GM19455 (cell line): ENCODE data around the gene PI4KA.
"Not testable (repeated sequence)": the region's sequence is repeated elsewhere in the genome, so short reads cannot be mapped to it uniquely, and the experiment has no call there.

Experiments used
- ATAC-seq: cut with Tn5 transposase; IDR thresholded peaks from one replicate; pipeline ENCODE4 v1.9.1; 2021; ENCODE audit not compliant: unreplicated experiment

Gene PI4KA

GRCh38 chr22:20671409-20672081 is 187.1 kb downstream of the PI4KA start:
- ATAC-seq = no peak

GRCh38 chr22:20670457-20671261 is 188.0 kb downstream of the PI4KA start:
- ATAC-seq = not testable (repeated sequence)

DNA sequence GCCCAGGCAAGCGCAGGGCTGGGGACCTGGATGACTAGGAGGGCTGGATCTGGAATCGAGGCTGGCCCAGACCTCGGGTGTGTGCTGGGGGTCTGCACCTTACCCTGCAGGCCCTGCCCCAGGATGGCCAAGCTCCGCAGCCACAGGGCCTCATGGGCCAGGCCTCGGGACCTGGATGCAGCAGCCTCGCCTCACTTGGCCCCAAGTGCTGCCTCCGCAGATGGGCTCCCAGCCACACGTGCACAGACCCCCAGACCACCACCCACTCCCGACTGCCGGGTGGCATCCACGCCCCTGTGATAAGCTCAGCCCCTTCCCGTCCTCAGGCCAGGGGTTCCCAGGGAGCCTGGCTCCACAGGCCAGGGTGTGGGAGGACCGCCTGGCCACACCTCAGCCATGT is 188.7 kb downstream of the PI4KA start:
- not testable (repeated sequence) for ATAC-seq

DNA sequence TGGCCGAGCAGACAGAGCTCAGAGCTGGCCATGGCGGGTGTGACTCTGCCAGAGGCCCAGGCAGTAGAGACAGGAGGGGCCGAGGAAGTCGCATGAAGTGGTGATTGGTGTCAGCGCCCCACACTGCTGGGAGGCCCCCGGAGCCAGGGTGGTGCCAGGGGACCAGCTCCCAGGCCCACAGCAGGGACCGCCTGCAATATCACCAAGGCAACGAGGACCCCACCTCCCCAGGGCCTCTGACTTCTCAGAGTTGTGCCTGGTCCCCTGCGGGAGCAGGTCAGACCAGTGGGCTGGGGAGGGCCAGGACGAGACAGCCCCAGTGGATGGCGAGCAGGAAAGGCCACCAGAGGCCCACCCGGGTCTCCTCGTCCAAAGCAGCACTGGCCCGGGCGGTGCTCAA is 189.1 kb downstream of the PI4KA start:
- ATAC-seq = not testable (repeated sequence)

DNA sequence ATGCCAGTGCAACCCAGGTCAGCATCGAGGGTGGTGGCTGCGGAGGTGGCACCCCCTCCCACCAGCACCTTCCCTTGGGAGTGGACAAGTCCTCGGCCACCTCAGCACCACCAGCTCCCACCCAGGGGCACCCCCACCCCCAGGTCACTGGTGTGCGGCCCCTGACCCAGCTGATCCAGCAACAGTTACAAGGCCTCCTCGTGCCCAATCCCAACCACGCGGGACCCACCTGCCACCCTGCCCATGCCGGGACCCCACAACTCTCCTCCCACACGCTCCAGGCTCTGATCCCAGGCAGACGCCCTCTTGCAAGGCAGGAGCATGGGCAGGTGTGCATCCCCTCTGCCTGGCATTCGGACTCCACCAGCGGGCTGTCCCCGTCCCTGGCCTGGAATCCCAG is 189.8 kb downstream of the PI4KA start:
- ATAC-seq = not testable (repeated sequence)

- ATAC-seq = not testable (repeated sequence)
Observed at GRCh38 chr22:20668226-20668625, 190.4 kb downstream of the PI4KA start.

DNA sequence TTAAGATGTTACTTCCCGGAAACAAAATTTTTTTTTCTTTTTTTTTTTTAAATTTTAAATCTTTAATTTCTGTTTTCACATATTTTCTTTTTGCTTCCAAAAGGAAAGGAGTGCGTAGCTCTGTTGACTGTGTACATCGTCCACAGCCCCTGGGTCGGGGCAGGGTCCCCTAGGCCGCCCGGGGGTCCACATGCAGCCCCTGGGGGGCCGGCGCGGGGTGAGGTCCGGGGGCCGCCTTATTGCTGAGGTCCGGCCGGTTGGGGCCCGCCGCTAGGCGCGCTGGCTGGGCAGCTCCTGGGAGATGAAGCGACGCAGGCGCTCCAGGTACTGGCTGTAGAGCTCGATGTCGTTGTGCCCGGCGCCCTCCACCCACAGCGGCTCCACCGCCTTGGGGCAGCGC is 191.1 kb downstream of the PI4KA start:
- not testable (repeated sequence) for ATAC-seq

GRCh38 chr22:20666560-20666959 is 192.1 kb downstream of the PI4KA start:
- ATAC-seq = no peak

DNA sequence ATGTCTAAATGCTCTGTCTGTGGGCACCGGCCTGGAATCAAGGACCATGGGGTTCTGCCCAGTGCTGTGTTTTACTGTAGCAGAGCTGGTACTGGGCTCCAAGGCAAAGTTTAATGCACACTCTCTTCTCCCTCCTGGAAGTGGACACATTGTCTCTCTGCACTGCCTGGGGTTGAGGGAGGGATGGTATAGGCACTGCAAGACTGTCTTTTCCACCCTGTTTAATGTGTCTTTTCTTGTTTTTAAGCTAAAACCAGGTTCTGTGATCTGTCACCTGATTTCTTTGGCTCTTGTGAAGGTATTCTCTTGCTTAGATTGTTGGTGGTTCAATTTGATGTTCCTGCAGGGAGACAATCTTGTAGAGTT is 194.0 kb downstream of the PI4KA start:
- ATAC-seq = no peak

GRCh38 chr22:20663941-20664593 is 194.5 kb downstream of the PI4KA start:
- no peak for ATAC-seq

- no peak for ATAC-seq
Observed at GRCh38 chr22:20663137-20663828, 195.3 kb downstream of the PI4KA start.

GRCh38 chr22:20662524-20663036 is 196.0 kb downstream of the PI4KA start:
- not testable (repeated sequence) for ATAC-seq

- no peak for ATAC-seq
Observed at GRCh38 chr22:20661473-20661872, 197.1 kb downstream of the PI4KA start.

DNA sequence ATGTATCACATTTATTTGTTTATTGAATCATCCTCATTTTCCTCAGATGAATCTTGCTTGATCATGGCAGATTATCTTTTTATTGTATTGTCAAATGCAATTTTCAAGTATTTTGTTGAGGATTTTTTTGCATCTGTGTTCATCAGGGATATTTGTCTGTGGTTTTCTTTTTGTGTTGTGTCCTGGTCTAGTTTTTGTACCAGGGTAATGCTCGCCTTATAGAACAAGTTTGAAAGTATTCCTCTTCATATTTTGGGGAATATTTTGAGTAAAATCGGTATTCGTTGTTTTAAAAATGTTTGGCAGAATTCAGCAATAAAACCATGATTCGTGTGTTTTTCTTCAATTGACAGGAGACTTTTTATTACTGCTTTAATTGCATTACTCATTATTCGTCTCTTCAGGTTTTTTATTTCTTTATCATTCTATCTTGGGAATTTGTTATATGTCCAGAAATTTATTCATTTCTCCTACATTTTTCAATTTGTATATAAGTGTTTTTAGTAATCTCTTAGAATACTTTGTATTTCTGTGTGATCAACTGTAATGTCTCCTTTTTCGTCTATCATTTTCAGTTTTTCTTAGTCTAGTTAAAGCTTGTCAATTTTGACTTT is 198.1 kb downstream of the PI4KA start:
- no peak for ATAC-seq

DNA sequence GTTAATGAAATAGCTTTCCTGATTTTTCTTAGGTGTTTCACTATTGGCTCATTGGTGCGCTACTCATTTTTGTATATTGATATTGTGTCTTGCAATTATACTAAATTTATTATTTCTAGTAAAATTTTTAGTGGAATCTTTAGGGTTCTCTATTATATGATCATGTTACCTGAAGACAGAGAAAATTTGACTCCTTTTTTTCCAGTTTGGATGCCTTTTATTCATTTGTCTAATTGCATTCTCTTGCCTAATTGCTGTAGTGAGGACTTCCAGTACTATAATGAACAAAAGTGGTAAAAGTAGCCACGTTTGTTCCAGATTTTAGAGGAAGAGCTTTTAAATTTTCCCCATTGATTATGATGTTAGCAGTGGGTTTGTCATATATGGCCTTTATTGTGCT is 198.7 kb downstream of the PI4KA start:
- ATAC-seq = no peak

- no peak for ATAC-seq
Observed at GRCh38 chr22:20659258-20659657, 199.4 kb downstream of the PI4KA start.

GRCh38 chr22:20658433-20659222 is 200.0 kb downstream of the PI4KA start:
- no peak for ATAC-seq

GRCh38 chr22:20657963-20658362 is 200.6 kb downstream of the PI4KA start:
- no peak for ATAC-seq
